AG09309 (cell line): ENCODE results near the gene LAIR1.

Experiments
- DNase-seq: peaks from one replicate; pipeline ENCODE4 v3.0.0-alpha.2; 2010; ENCODE audit warnings: low read depth
- H3K4me3 ChIP-seq: 2 replicates; pipeline ENCODE4 v1.5.1; 2011; ENCODE audit warnings: mild to moderate bottlenecking, low read depth, low read length, moderate library complexity; ENCODE audit not compliant: control insufficient read depth
- CTCF ChIP-seq: IDR thresholded peaks from 2 replicates; pipeline ENCODE4 v1.5.1; 2011; ENCODE audit warnings: mild to moderate bottlenecking, low read depth, low read length, inconsistent platforms; ENCODE audit not compliant: insufficient read depth, control insufficient read depth; ENCODE audit errors: missing control alignments

LAIR1 gene

GRCh38 chr19:54309811-54310210 is 54.9 kb downstream of the LAIR1 start:
- DNase-seq: no peak
- TF ChIP-seq CTCF: no peak
- H3K4me3 ChIP-seq: no peak overlapping the region

- TF ChIP-seq CTCF: no peak
- no peak overlapping the region for H3K4me3 ChIP-seq
- no peak for DNase-seq
Measured at GRCh38 chr19:54307389-54308020, 57.2 kb downstream of the LAIR1 start.

GRCh38 chr19:54305141-54305540 is 59.6 kb downstream of the LAIR1 start:
- no peak for TF ChIP-seq CTCF

GRCh38 chr19:54302257-54302656 is 62.5 kb downstream of the LAIR1 start:
- H3K4me3 ChIP-seq: no peak overlapping the region
- DNase-seq: no peak

More at GRCh38 chr19:54305141-54305540, 59.6 kb downstream of the LAIR1 start:
- no peak for DNase-seq
- H3K4me3 ChIP-seq: no peak overlapping the region

More at GRCh38 chr19:54302257-54302656, 62.5 kb downstream of the LAIR1 start:
- no peak for TF ChIP-seq CTCF
